IPS-20b (cell line): ENCODE measurements around the gene SLC6A11.

Experiments
- H3K27ac ChIP-seq: one replicate; pipeline ENCODE4 v1.5.1; 2013; ENCODE audit warnings: low read length
- H3K27me3 ChIP-seq: 2 replicates; pipeline ENCODE4 v1.6.1; 2013; ENCODE audit warnings: mild to moderate bottlenecking, low read length, inconsistent platforms; ENCODE audit not compliant: insufficient read depth
- H3K36me3 ChIP-seq: 2 replicates; pipeline ENCODE4 v1.6.1; 2013; ENCODE audit warnings: low read depth, mild to moderate bottlenecking, inconsistent platforms, low read length, moderate library complexity; ENCODE audit not compliant: insufficient read depth
- H3K4me1 ChIP-seq: 2 replicates; pipeline ENCODE4 v1.6.1; 2013; ENCODE audit warnings: mild to moderate bottlenecking, control low read depth, inconsistent platforms, low read length, moderate library complexity; ENCODE audit not compliant: insufficient read depth
- H3K4me3 ChIP-seq: 2 replicates; pipeline ENCODE4 v1.5.1; 2013; ENCODE audit warnings: mild to moderate bottlenecking, low read length, inconsistent platforms
- H3K9ac ChIP-seq: 2 replicates; pipeline ENCODE4 v1.6.1; 2013; ENCODE audit warnings: low read depth, mild to moderate bottlenecking, inconsistent platforms, low read length, moderate library complexity
- H3K9me3 ChIP-seq: 2 replicates; pipeline ENCODE4 v1.6.1; 2013; ENCODE audit warnings: mild to moderate bottlenecking, low read depth, low read length, inconsistent platforms; ENCODE audit not compliant: insufficient read depth

The SLC6A11 gene

DNA sequence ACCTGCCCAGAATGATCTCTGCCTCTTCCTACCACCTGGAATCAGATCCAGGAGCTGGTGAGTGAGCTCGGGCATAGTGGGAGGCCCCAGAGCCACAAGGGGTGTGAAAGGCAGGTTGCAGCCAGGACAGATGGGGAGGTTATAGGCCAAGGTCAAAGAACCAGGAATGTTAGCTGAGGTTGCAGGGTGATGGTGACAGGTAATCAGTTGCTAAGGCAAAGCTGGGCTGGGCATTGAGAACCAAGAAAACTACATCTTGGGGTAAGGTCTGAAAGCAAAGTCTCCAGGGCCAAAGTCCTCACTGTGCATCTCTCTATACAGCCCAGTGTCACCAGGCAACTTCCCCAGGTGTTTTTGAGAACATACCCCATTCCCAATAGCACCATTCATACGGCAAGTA is 38.4 kb upstream of the SLC6A11 start:
- Histone ChIP-seq H3K9ac (no peak overlapping the region), H3K4me3 (no peak overlapping the region), H3K27ac (no peak overlapping the region), H3K27me3 (peaks cover 10% of the 10 kb centered on the region), H3K9me3 (no peaks in the 10 kb centered on the region), H3K36me3 (no peaks in the 10 kb centered on the region), H3K4me1 (no peaks in the 10 kb centered on the region)

DNA sequence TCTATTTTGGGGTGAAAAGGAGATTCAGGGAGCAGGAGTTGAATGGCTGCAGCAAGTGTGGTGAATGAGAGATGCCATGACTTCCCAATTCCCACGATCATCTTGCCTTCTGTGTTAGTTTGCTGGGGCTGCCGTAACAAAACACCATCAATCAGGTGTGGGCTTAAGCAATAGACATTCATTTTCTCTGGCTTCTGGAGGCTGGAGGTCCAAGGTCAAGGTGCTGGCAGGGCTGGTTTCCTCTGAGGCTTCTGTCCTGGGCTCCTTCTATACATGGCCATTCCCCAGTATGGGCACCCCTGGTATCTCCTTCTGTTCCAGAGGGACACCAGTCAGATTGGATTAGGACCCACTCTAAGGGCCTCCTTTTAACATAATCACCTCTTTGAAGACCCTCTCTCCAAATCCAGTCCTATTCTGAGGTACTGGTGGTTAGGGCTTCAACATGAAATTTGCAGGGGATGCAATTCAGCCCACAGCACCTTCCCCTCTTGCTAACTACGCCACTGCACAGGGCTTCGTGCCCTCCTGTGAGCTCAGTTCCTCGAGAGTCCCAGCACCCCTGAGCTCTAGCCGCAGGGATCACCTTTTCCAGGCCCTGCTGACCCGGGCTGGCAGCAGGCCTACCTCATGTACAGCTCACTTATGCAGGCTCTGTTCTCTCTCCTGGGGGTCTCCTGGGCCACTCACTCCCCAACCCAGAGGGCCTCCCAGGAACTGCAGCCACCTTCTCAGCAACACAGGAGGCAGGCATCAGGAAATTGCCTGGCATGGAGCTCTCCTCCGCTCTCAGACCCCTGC is 37.3 kb upstream of the SLC6A11 start:
- H3K4me1 ChIP-seq: no peaks in the 10 kb centered on the region
- H3K4me3 ChIP-seq: no peak overlapping the region
- H3K36me3 ChIP-seq: no peaks in the 10 kb centered on the region
- peaks cover 3% of the 10 kb centered on the region; the same call in 1 of the 2 replicates for H3K27me3 ChIP-seq
- no peaks in the 10 kb centered on the region for H3K9me3 ChIP-seq
- no peak overlapping the region for H3K9ac ChIP-seq
- no peak overlapping the region for H3K27ac ChIP-seq

DNA sequence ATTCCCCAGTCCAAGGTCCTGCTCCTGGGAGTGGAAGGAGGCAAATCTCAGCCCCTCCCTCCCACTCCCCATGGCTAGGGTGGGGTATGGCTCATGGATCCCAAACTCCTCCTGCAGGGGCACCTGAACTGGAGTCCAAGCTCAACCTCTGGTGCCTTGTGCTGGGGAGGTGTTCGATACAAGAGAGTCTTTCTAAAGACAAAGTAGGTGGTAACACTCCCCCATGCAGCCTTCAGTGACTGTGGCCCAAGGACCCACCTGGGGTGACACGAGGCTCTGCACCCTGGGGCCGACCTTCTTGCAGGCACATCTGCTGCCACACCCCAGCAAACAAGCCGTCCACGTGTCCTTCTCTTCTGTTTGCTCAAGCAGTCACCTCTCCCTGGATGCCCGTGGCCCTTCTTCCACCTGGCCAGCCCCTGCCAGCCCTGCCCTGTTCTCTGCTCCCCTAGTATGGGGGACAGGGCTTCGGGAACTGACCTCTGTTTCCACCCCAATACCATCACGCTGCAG is 36.7 kb upstream of the SLC6A11 start:
- Histone ChIP-seq H3K4me3 (no peak overlapping the region), H3K9ac (no peak overlapping the region), H3K9me3 (no peaks in the 10 kb centered on the region), H3K36me3 (no peaks in the 10 kb centered on the region), H3K4me1 (no peaks in the 10 kb centered on the region), H3K27me3 (no peaks in the 10 kb centered on the region; the same call in 1 of the 2 replicates), H3K27ac (no peak overlapping the region)

DNA sequence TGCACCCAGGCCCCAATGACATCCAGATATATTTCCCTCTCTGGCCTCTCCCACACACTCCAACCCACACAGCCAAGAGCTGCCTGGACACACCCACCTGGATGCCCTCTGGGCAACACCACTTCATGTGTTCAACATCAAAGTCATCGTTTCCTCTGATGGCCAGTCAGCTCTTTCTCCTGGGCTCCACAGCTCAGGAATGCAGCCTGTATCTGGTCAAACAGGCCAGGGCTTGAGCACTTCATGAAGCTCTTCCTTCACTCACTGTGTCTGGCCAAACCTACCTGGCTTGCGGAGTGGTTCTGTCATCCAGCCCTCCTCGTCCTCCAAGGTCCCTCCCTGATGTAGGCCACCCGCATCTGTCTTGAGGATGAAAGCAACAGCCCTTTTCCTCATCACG is 35.8 kb upstream of the SLC6A11 start:
- Histone ChIP-seq H3K4me1 (no peaks in the 10 kb centered on the region), H3K36me3 (no peaks in the 10 kb centered on the region), H3K4me3 (no peak overlapping the region), H3K9me3 (no peaks in the 10 kb centered on the region), H3K9ac (no peak overlapping the region), H3K27me3 (no peaks in the 10 kb centered on the region; the same call in 1 of the 2 replicates), H3K27ac (no peak overlapping the region)

DNA sequence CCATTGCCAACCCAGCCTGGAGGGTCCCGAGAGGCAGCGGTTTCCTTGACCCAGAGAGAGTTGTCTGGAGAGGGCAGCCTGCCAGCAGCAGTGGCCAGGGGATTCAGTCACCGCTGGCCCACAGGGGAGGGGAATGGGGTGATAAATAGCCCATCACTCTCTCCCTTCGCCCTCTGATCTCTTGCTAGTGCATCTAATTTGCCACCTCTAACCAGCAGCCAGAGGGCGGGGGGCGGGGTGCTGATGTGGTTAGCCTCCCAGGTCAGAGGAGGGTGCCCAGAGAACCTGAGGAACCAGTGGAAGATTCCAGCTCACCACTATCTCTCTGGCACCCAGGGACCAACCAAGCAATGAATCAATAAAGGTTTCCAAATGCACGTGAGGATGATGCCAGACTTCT is 35.1 kb upstream of the SLC6A11 start:
- no peaks in the 10 kb centered on the region for H3K4me1 ChIP-seq
- H3K27ac ChIP-seq: no peak overlapping the region
- no peak overlapping the region for H3K4me3 ChIP-seq
- H3K9ac ChIP-seq: no peak overlapping the region
- H3K36me3 ChIP-seq: no peaks in the 10 kb centered on the region
- no peaks in the 10 kb centered on the region for H3K9me3 ChIP-seq
- no peaks in the 10 kb centered on the region; the same call in 1 of the 2 replicates for H3K27me3 ChIP-seq

DNA sequence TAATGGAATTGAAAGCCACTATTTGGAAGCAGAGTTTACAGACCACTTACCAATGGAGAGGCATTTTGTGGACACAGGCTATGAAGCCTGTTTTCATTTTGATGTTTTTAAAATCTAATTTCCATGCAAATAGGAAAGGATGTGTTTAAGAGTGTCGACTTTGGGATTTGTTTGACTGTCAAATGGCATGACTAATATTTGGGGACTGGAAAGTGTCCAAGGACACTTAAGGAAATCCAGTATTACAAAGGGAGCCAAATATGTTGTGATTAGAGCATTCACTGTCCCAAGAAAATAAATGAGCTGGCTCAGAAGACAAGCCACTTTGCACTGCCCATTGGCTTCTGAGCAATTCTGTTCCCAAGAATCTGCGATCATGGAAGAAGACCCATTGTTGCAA is 34.0 kb upstream of the SLC6A11 start:
- Histone ChIP-seq H3K9ac (no peak overlapping the region), H3K27ac (no peak overlapping the region), H3K36me3 (no peaks in the 10 kb centered on the region), H3K4me3 (no peak overlapping the region), H3K4me1 (no peaks in the 10 kb centered on the region), H3K27me3 (no peaks in the 10 kb centered on the region; the same call in 1 of the 2 replicates), H3K9me3 (no peaks in the 10 kb centered on the region)

DNA sequence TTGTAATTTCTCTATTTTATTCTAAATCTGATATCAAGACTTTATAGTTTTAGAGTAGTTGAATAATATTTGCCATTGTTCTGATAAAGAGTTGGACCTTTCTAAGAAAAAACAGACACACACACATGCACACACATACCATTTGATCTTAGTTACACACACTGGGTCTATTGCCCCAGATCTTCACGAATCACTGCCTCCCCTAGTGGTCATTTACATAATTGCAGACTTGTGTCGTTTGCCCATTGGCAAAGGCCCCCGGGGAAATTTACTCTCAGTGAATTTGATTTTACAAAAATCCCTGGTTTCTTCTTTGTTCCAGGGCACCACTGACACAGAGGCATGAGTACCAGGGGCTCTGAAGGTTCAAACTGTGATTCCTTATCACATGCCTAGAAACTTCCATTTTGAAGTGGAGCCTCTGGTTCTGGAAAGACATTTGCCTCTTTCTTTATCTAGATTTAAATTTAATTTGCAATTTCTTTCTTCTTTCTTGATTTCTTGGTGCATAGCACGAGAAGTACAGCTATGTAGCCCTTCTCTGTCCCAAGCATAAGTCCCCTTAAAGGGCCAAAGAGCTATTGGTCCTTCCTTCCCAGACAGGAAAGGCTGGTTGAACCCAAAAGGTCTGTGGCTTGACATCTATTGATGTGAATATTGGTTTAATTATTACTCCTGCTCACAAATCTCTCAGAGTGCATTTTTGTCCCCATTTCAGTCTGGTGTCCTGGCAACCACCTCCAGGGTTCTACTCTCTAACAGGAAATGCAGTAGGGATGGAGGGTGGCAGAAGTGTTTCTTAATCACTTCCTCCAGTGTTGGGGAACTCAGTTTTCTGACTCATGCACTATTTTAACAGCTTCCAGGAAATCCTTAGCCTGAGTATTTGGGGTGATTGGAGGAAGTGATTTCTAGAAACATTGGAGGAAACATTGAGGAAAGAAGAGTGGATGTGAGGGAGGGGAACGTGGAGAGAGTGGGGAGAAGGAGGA is 32.4 kb upstream of the SLC6A11 start:
- Histone ChIP-seq H3K36me3 (no peaks in the 10 kb centered on the region), H3K27me3 (peaks cover 11% of the 10 kb centered on the region), H3K9me3 (no peaks in the 10 kb centered on the region), H3K9ac (no peak overlapping the region), H3K4me1 (no peaks in the 10 kb centered on the region), H3K4me3 (no peak overlapping the region), H3K27ac (no peak overlapping the region)

DNA sequence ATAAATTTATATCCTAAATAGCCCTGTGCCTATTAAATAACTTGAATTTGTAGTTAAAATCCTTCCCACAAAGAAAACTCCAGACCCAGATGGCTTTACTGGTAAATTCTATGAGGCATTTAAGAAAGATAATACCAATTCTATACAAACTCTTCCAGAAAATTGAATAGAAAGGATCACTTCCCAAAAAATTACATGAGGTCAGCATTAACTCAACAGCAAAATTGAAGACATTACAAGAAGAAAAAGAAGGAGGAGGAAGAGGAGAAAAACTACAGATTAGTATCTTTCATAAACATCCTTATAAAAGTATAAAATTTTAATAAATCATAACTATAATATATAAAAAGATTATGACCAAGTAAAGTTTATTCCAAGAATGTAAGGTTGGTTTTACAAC is 29.4 kb upstream of the SLC6A11 start:
- H3K4me1 ChIP-seq: no peaks in the 10 kb centered on the region
- peaks cover 11% of the 10 kb centered on the region for H3K27me3 ChIP-seq

DNA sequence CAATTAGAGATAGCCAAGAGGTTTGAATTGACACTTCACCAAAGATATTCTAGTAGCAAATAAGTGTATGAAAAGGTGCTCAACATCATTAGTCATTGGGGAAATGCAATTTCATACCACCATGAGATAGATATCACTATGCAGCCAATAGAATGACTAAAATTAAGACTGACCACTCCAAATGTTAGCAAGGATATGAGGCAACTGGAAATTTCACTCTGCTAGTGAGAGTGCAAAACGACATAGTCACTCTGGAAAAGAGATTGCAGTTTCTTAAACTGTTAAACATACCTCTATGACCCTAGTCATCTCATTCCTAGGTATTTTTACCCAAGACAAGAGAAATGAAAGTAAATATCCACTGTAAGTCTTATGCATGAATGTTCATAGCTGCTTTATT is 27.6 kb upstream of the SLC6A11 start:
- Histone ChIP-seq H3K9me3 (no peaks in the 10 kb centered on the region), H3K4me3 (no peak overlapping the region), H3K4me1 (no peaks in the 10 kb centered on the region), H3K9ac (no peak overlapping the region), H3K36me3 (no peaks in the 10 kb centered on the region), H3K27me3 (peaks cover 19% of the 10 kb centered on the region), H3K27ac (no peak overlapping the region)

More for the DNA sequence above, 29.4 kb upstream of the SLC6A11 start:
- H3K27ac ChIP-seq: no peak overlapping the region
- no peak overlapping the region for H3K4me3 ChIP-seq
- H3K36me3 ChIP-seq: no peaks in the 10 kb centered on the region
- H3K9me3 ChIP-seq: no peaks in the 10 kb centered on the region
- no peak overlapping the region for H3K9ac ChIP-seq

DNA sequence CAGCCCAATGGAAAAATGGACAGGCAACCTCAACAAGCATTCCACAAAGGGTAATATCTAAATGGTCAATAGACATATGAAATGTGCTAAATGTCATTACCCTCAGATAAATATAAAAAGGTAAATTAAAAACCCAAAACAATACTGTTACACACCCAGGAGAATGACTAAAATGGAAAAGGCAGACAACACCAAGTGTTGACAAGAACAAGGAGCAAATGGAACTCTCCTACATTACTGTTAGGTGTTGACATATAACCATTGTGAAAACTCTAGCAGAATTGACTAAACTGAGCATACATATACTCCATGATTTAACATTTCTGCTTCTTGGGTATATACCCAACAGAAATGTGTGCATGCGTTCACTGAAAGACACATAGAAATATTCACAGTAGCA is 25.3 kb upstream of the SLC6A11 start:
- Histone ChIP-seq H3K27me3 (peaks cover 19% of the 10 kb centered on the region), H3K36me3 (no peaks in the 10 kb centered on the region), H3K27ac (no peak overlapping the region), H3K4me3 (no peak overlapping the region), H3K9me3 (no peaks in the 10 kb centered on the region), H3K9ac (no peak overlapping the region), H3K4me1 (no peaks in the 10 kb centered on the region)

DNA sequence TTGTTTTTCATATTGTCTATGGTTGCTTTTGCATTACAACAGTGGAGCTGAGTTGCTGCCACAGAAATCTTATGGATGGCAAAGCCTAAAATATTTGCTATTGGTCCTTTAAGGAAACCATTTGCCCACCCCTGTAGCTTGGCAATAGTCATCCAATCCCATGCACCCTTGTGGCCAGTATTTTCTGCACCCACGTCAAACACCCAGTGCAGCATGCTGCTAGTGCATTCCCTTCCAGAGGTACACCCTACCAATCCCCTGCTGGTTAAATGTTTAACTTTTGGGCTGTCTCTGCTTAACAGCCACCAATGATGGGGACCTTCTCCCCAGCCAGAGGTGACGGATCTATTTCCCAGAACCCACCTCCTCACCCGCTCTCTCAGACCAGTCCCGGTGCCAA is 23.8 kb upstream of the SLC6A11 start:
- Histone ChIP-seq H3K4me3 (no peak overlapping the region), H3K9me3 (no peaks in the 10 kb centered on the region), H3K9ac (no peak overlapping the region), H3K27me3 (peaks cover 22% of the 10 kb centered on the region), H3K36me3 (no peaks in the 10 kb centered on the region), H3K4me1 (no peaks in the 10 kb centered on the region), H3K27ac (no peak overlapping the region)
